GM19468 (cell line): ENCODE measurements around the gene KCTD16.
A peak's percentile ranks its signal among the peaks of the same experiment; 100 is the strongest.

ENCODE experiments used
- ATAC-seq: cut with Tn5 transposase; IDR thresholded peaks from one replicate; pipeline ENCODE4 v1.9.1; 2021; ENCODE audit warnings: mild to moderate bottlenecking, moderate library complexity, moderate number of reproducible peaks; ENCODE audit not compliant: unreplicated experiment; ENCODE audit errors: extremely low read depth

Gene KCTD16

GRCh38 chr5:144318460-144318859, 147.8 kb downstream of the KCTD16 start:
- ATAC-seq, result no peak

- no peak for ATAC-seq
These were observed 152.5 kb downstream of the KCTD16 start for GRCh38 chr5:144323181-144323580.

- ATAC-seq, result no peak
These were observed 154.9 kb downstream of the KCTD16 start for GRCh38 chr5:144325532-144325931.

- ATAC-seq, result no peak
These were observed 157.8 kb downstream of the KCTD16 start for GRCh38 chr5:144328494-144328893.

- ATAC-seq, result no peak
These were observed 158.3 kb downstream of the KCTD16 start for GRCh38 chr5:144328980-144329379.

- no peak for ATAC-seq
These were observed 159.0 kb downstream of the KCTD16 start for GRCh38 chr5:144329681-144330080.

- no peak for ATAC-seq
These were observed 160.7 kb downstream of the KCTD16 start for GRCh38 chr5:144331361-144331760.

- no peak for ATAC-seq
These were observed 161.6 kb downstream of the KCTD16 start for GRCh38 chr5:144332265-144332664.

- ATAC-seq, result peak; percentile 29
These were observed 162.8 kb downstream of the KCTD16 start for GRCh38 chr5:144333336-144333920.

GRCh38 chr5:144335561-144335960, 164.9 kb downstream of the KCTD16 start:
- peak; percentile 66 for ATAC-seq

GRCh38 chr5:144336191-144336961, 165.7 kb downstream of the KCTD16 start:
- no peak for ATAC-seq

- no peak for ATAC-seq
These were observed 181.7 kb downstream of the KCTD16 start for GRCh38 chr5:144352330-144352729.

- ATAC-seq, result no peak
These were observed 182.2 kb downstream of the KCTD16 start for GRCh38 chr5:144352732-144353317.

- no peak for ATAC-seq
These were observed 185.8 kb downstream of the KCTD16 start for GRCh38 chr5:144356489-144356888.

- ATAC-seq, result no peak
These were observed 190.7 kb downstream of the KCTD16 start for GRCh38 chr5:144361406-144361805.

- ATAC-seq, result no peak
These were observed 195.2 kb downstream of the KCTD16 start for GRCh38 chr5:144365885-144366284.

- no peak for ATAC-seq
These were observed 197.3 kb downstream of the KCTD16 start for GRCh38 chr5:144367991-144368390.

- no peak for ATAC-seq
These were observed 197.9 kb downstream of the KCTD16 start for GRCh38 chr5:144368556-144368955.

GRCh38 chr5:144369006-144369405, 198.3 kb downstream of the KCTD16 start:
- ATAC-seq, result no peak

GRCh38 chr5:144370273-144370672, 199.6 kb downstream of the KCTD16 start:
- ATAC-seq, result no peak

- ATAC-seq, result no peak
These were observed 204.0 kb downstream of the KCTD16 start for GRCh38 chr5:144374637-144375036.
